WTC11 (cell line): Measurements from ENCODE around the gene ZFAND3. TPM values are rescaled to one million over a fixed set of nuclear protein-coding genes. Genes with fewer than 3 reads are reported as not detected.
A peak's percentile ranks its signal among the peaks of the same experiment; 100 is the strongest.

Source experiments
- ATAC-seq: fragments of 200-7000 bp; cut with Tn5 transposase; 2 replicates; pipeline ENCODE4 v1.10.0; 2021; ENCODE audit warnings: mild to moderate bottlenecking, moderate library complexity
- CTCF ChIA-PET: fragments of 300-600 bp; sonication (Branson Sonifier 250); formaldehyde crosslinking; loops from one replicate; lab custom pipeline; 2021; ENCODE audit warnings: antibody characterized with exemption; lab: Charles Lee
- POLR2A ChIA-PET: fragments of 350-600 bp; sonication (Branson Sonifier 250); formaldehyde crosslinking; loops from one replicate; lab custom pipeline; 2021; ENCODE audit warnings: antibody characterized with exemption; lab: Charles Lee
- DNase-seq: peaks from one replicate; pipeline ENCODE4 v3.0.0; 2021; ENCODE audit warnings: low spot score
- H3K27ac Mint-ChIP-seq: 2 replicates; pipeline ENCODE4 v1.8.0; 2021; ENCODE audit warnings: mixed read lengths
- H3K27me3 Mint-ChIP-seq: 2 replicates; pipeline ENCODE4 v1.8.0; 2021; ENCODE audit warnings: low read depth, mild to moderate bottlenecking, moderate library complexity, mixed read lengths
- H3K36me3 Mint-ChIP-seq: 2 replicates; pipeline ENCODE4 v1.8.0; 2021; ENCODE audit warnings: mixed read lengths
- H3K4me1 Mint-ChIP-seq: 2 replicates; pipeline ENCODE4 v1.8.0; 2022; ENCODE audit warnings: mixed read lengths
- H3K4me3 Mint-ChIP-seq: 2 replicates; pipeline ENCODE4 v1.8.0; 2021; ENCODE audit warnings: mild to moderate bottlenecking, moderate library complexity, mixed read lengths
- H3K9me3 Mint-ChIP-seq: 2 replicates; pipeline ENCODE4 v1.8.0; 2021; ENCODE audit warnings: mixed read lengths
- CBFB ChIP-seq: sonication (generic); formaldehyde crosslinking; IDR thresholded peaks from 2 replicates; pipeline ENCODE4 v1.8.1; 2022; ENCODE audit warnings: mild to moderate bottlenecking, low read depth, missing genetic modification reagents
- CDX4 ChIP-seq: fragments of 250-450 bp; sonication (Bioruptor Pico); IDR thresholded peaks from 2 replicates; pipeline ENCODE4 v1.9.0; 2021; ENCODE audit warnings: moderate library complexity, mild to moderate bottlenecking, inconsistent platforms, borderline replicate concordance
- FOXJ3 ChIP-seq: sonication (generic); formaldehyde crosslinking; IDR thresholded peaks from 2 replicates; pipeline ENCODE4 v1.9.0; 2021; ENCODE audit warnings: missing genetic modification reagents, mild to moderate bottlenecking, borderline replicate concordance
- GABPB1 ChIP-seq: sonication (generic); formaldehyde crosslinking; IDR thresholded peaks from 2 replicates; pipeline ENCODE4 v1.8.1; 2023; ENCODE audit warnings: mild to moderate bottlenecking, missing genetic modification reagents
- HMGXB4 ChIP-seq: sonication (generic); formaldehyde crosslinking; IDR thresholded peaks from 2 replicates; pipeline ENCODE4 v1.8.1; 2023; ENCODE audit warnings: mild to moderate bottlenecking, moderate library complexity, missing genetic modification reagents
- NFATC4 ChIP-seq: fragments of 250-450 bp; sonication (Bioruptor Pico); IDR thresholded peaks from 2 replicates; pipeline ENCODE4 v1.9.0; 2021; ENCODE audit warnings: mild to moderate bottlenecking
- NR2C2 ChIP-seq: sonication (generic); formaldehyde crosslinking; IDR thresholded peaks from 2 replicates; pipeline ENCODE4 v1.8.0; 2022; ENCODE audit warnings: mild to moderate bottlenecking, missing genetic modification reagents
- OVOL2 ChIP-seq: fragments of 250-450 bp; sonication (Bioruptor Pico); IDR thresholded peaks from 2 replicates; pipeline ENCODE4 v1.9.0; 2021; ENCODE audit warnings: mild to moderate bottlenecking, borderline replicate concordance
- PREB ChIP-seq: sonication (generic); formaldehyde crosslinking; IDR thresholded peaks from 2 replicates; pipeline ENCODE4 v1.8.1; 2022; ENCODE audit warnings: mild to moderate bottlenecking, missing genetic modification reagents, moderate library complexity, borderline replicate concordance
- RELA ChIP-seq: sonication (generic); formaldehyde crosslinking; IDR thresholded peaks from 2 replicates; pipeline ENCODE4 v1.8.1; 2022; ENCODE audit warnings: missing genetic modification reagents, mild to moderate bottlenecking, borderline replicate concordance
- RORB ChIP-seq: fragments of 250-450 bp; sonication (Bioruptor Pico); IDR thresholded peaks from 2 replicates; pipeline ENCODE4 v1.9.0; 2021; ENCODE audit warnings: mild to moderate bottlenecking
- SMAD3 ChIP-seq: sonication (generic); formaldehyde crosslinking; IDR thresholded peaks from 2 replicates; pipeline ENCODE4 v1.8.0; 2022; ENCODE audit warnings: missing genetic modification reagents, mild to moderate bottlenecking, borderline replicate concordance
- ZBTB43 ChIP-seq: sonication (generic); formaldehyde crosslinking; IDR thresholded peaks from 2 replicates; pipeline ENCODE4 v1.8.1; 2023; ENCODE audit warnings: mild to moderate bottlenecking, missing genetic modification reagents
- ZNF138 ChIP-seq: sonication (generic); formaldehyde crosslinking; conservative IDR thresholded peaks from 2 replicates; pipeline ENCODE4 v1.8.1; 2022; ENCODE audit warnings: mild to moderate bottlenecking, moderate library complexity, missing genetic modification reagents
- ZNF219 ChIP-seq: sonication (generic); formaldehyde crosslinking; IDR thresholded peaks from 2 replicates; pipeline ENCODE4 v1.8.0; 2023; ENCODE audit warnings: missing genetic modification reagents, mild to moderate bottlenecking, borderline replicate concordance
- ZNF232 ChIP-seq: sonication (generic); formaldehyde crosslinking; IDR thresholded peaks from 2 replicates; pipeline ENCODE4 v1.8.0; 2022; ENCODE audit warnings: mild to moderate bottlenecking, missing genetic modification reagents
- ZNF263 ChIP-seq: sonication (generic); formaldehyde crosslinking; IDR thresholded peaks from 2 replicates; pipeline ENCODE4 v1.8.1; 2022; ENCODE audit warnings: low read depth, mild to moderate bottlenecking, moderate library complexity, missing genetic modification reagents
- ZNF671 ChIP-seq: fragments of 250-450 bp; sonication (Bioruptor Pico); IDR thresholded peaks from 2 replicates; pipeline ENCODE4 v1.8.0; 2021; ENCODE audit warnings: mild to moderate bottlenecking
- ZSCAN18 ChIP-seq: fragments of 250-450 bp; sonication (Bioruptor Pico); IDR thresholded peaks from 2 replicates; pipeline ENCODE4 v2.1.2; 2022; ENCODE audit warnings: mild to moderate bottlenecking, moderate library complexity
- total RNA-seq: library from RNA; stranded (reverse); gene quantifications from 3 replicates; pipeline ENCODE4 v1.2.3, GENCODE V29; 2021

ZFAND3 gene
- total RNA-seq, 1 experiment from 2014 or later = 50.3 TPM

- Mint-ChIP-seq H3K27ac (no peak overlapping the region), H3K36me3 (no peaks in the 10 kb centered on the region), H3K27me3 (peaks cover 12% of the 10 kb centered on the region; the same call in 1 of the 2 replicates), H3K4me3 (no peak overlapping the region), H3K4me1 (peaks cover 15% of the 10 kb centered on the region), H3K9me3 (no peaks in the 10 kb centered on the region)
- ChIA-PET CTCF (interaction anchor here (1.2 kb wide), 1 partner anchor 15 kb away, joined by 3 read pairs; no protein-coding TSS in a partner anchor), POLR2A (interaction anchor here (1.6 kb wide), 1 partner anchor 12 kb away, joined by 6 read pairs; no protein-coding TSS in a partner anchor)
- no peak for TF ChIP-seq RORB
- no peak for TF ChIP-seq ZNF138 (CRISPR knock-in tag)
- TF ChIP-seq CDX4 (CRISPR knock-in tag) = no peak
- no peak for TF ChIP-seq ZNF263
- TF ChIP-seq CBFB (CRISPR knock-in tag) = no peak
- no peak for TF ChIP-seq FOXJ3
- TF ChIP-seq HMGXB4 (CRISPR knock-in tag) = no peak
- TF ChIP-seq PREB (CRISPR knock-in tag) = no peak
- no peak for TF ChIP-seq GABPB1 (CRISPR knock-in tag)
- no peak for TF ChIP-seq NFATC4
- TF ChIP-seq ZNF671 (CRISPR knock-in tag) = no peak
- no peak for TF ChIP-seq NR2C2 (CRISPR knock-in tag)
- TF ChIP-seq ZNF219 (CRISPR knock-in tag) = no peak
- TF ChIP-seq OVOL2 (CRISPR knock-in tag) = no peak
- no peak for TF ChIP-seq ZSCAN18 (CRISPR knock-in tag)
- TF ChIP-seq SMAD3 = no peak
- no peak for TF ChIP-seq ZBTB43
- ATAC-seq (no peak), DNase-seq (no peak)
These were observed 13.3 kb upstream of the ZFAND3 start for GRCh38 chr6:37806213-37806612.

GRCh38 chr6:37807656-37808055 is 11.9 kb upstream of the ZFAND3 start:
- TF ChIP-seq ZNF232 (CRISPR knock-in tag) = no peak
- TF ChIP-seq RELA (CRISPR knock-in tag) = no peak
- Mint-ChIP-seq H3K27ac (no peak overlapping the region), H3K27me3 (peaks cover 9% of the 10 kb centered on the region; the same call in 1 of the 2 replicates), H3K36me3 (no peaks in the 10 kb centered on the region), H3K4me1 (peaks cover 11% of the 10 kb centered on the region), H3K4me3 (no peak overlapping the region), H3K9me3 (peaks cover 8% of the 10 kb centered on the region)
- POLR2A ChIA-PET = no interaction called here
- ATAC-seq (peak; percentile 78), DNase-seq (no peak)
- CTCF ChIA-PET = interaction anchor here (1.7 kb wide), 1 partner anchor 17 kb away, joined by 7 read pairs; no protein-coding TSS in a partner anchor
